ENCODE data around the gene KLKB1.
"Not testable (repeated sequence)": the region's sequence is repeated elsewhere in the genome, so short reads cannot be mapped to it uniquely, and the experiment has no call there.

The KLKB1 gene

GRCh38 chr4:186260504-186261448 lies 33.5 kb downstream of the KLKB1 start:
- no peak for DNase-seq (ENCODE audit: low spot score)
- no peak for TF ChIP-seq CTCF (IDR thresholded peaks at IDR 0.05; ENCODE audit: poor library complexity, severe bottlenecking)

GRCh38 chr4:186264660-186265059 lies 37.4 kb downstream of the KLKB1 start:
- ATAC-seq (ENCODE audit: low read depth), result no peak
- no peak for DNase-seq (ENCODE audit: low spot score)
- Histone ChIP-seq H3K27me3 (ENCODE audit: insufficient read depth, poor library complexity, severe bottlenecking) (peaks cover 23% of the 10 kb centered on the region), H3K4me3 (ENCODE audit: severe bottlenecking) (no peak overlapping the region), H3K9me3 (ENCODE audit: severe bottlenecking) (no peaks in the 10 kb centered on the region), H3K27ac (ENCODE audit: poor library complexity, severe bottlenecking) (no peak overlapping the region), H3K36me3 (ENCODE audit: low read depth) (no peaks in the 10 kb centered on the region), H3K4me1 (ENCODE audit: insufficient read depth, poor library complexity, severe bottlenecking) (no peaks in the 10 kb centered on the region)
- TF ChIP-seq CTCF (IDR thresholded peaks at IDR 0.05; ENCODE audit: poor library complexity, severe bottlenecking), result no peak

More at GRCh38 chr4:186260504-186261448, 33.5 kb downstream of the KLKB1 start:
- H3K27ac ChIP-seq (ENCODE audit: poor library complexity, severe bottlenecking), result no peak overlapping the region
- H3K36me3 ChIP-seq (ENCODE audit: low read depth), result no peaks in the 10 kb centered on the region
- no peaks in the 10 kb centered on the region for H3K4me1 ChIP-seq (ENCODE audit: insufficient read depth, poor library complexity, severe bottlenecking)
- no peak for ATAC-seq (ENCODE audit: low read depth)
- H3K27me3 ChIP-seq (ENCODE audit: insufficient read depth, poor library complexity, severe bottlenecking), result peaks cover 8% of the 10 kb centered on the region
- H3K4me3 ChIP-seq (ENCODE audit: severe bottlenecking), result no peak overlapping the region
- no peaks in the 10 kb centered on the region for H3K9me3 ChIP-seq (ENCODE audit: severe bottlenecking)

DNA sequence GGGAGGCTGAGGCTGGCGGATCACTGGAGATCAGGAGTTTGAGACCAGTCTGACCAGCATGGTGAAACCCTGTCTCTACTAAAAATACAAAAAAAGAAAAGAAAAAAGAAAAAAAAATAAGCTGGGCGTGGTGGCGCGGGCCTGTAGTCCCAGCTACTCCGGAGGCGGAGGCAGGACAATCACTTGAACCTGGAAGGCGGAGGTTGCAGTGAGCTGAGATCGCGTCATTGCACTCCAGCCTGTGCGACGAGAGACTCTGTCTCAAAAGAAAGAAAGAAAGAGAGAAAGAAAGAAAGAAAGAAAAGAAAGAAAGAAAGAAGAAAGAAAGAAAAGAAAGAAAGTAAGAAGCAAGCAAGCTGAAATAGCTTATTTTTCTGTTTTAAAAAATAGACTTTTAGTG lies 37.9 kb downstream of the KLKB1 start:
- not testable (repeated sequence) for H3K9me3 ChIP-seq (ENCODE audit: severe bottlenecking); H3K4me3 ChIP-seq (ENCODE audit: severe bottlenecking); H3K4me1 ChIP-seq (ENCODE audit: insufficient read depth, poor library complexity, severe bottlenecking); ATAC-seq (ENCODE audit: low read depth); H3K27ac ChIP-seq (ENCODE audit: poor library complexity, severe bottlenecking); H3K36me3 ChIP-seq (ENCODE audit: low read depth); DNase-seq (ENCODE audit: low spot score)
- peaks cover 23% of the 10 kb centered on the region for H3K27me3 ChIP-seq (ENCODE audit: insufficient read depth, poor library complexity, severe bottlenecking)

DNA sequence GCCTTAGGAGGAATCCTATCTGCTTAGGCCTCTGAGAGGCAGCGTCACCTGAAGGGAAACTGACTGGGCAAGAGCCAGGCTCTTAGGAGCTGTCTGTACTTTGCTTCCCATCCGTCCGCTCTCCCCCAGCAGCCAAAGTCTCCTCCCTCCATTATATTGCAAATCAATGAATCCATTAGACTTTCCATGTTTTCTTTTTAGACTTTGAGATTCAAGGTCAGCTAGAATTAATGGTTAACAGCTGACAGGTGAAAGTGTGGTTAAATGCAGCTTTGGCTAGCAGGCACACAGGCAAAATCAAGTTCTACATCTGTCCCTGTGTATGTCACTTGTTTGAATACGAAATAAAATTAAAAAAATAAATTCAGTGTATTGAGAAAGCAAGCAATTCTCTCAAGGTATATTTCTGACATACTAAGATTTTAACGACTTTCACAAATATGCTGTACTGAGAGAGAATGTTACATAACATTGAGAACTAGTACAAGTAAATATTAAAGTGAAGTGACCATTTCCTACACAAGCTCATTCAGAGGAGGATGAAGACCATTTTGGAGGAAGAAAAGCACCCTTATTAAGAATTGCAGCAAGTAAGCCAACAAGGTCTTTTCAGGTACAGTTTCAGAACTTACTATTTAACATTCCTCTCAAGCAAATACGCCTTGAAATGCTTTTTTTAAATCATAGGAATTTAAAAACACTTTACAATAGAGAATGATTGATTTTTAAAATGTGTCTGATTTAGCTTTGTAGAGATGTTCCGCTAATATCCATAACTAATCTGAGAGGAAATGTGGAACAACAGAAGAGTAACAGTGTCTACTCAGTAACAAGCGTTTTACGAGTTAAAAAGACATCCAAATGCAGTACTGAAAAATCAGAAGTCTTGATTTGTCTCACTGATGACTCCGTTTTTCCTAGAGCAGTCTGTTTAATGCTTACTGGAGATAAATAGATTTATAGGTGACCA lies 38.7 kb downstream of the KLKB1 start, which contains the start of gene F11:
TSS of gene F11 (plus strand) at position 507 of the 970 bp plus-strand sequence. CDS start 948 bp downstream, outside the sequence.
- Histone ChIP-seq H3K27ac (ENCODE audit: poor library complexity, severe bottlenecking) (no peak within 1 kb of the TSS), H3K36me3 (ENCODE audit: low read depth) (no peaks in the 10 kb centered on the region), H3K27me3 (ENCODE audit: insufficient read depth, poor library complexity, severe bottlenecking) (peaks cover 23% of the 10 kb centered on the region), H3K4me3 (ENCODE audit: severe bottlenecking) (no peak within 1 kb of the TSS), H3K4me1 (ENCODE audit: insufficient read depth, poor library complexity, severe bottlenecking) (no peaks in the 10 kb centered on the region), H3K9me3 (ENCODE audit: severe bottlenecking) (no peaks in the 10 kb centered on the region)
- ATAC-seq (ENCODE audit: low read depth) (no peak), DNase-seq (ENCODE audit: low spot score) (no peak)
- no peak for TF ChIP-seq CTCF (IDR thresholded peaks at IDR 0.05; ENCODE audit: poor library complexity, severe bottlenecking)
